ENCODE results near the gene PLCB1. TPM values are rescaled to one million over a fixed set of nuclear protein-coding genes. Genes with fewer than 3 reads are reported as not detected.

The PLCB1 gene
- total and polyA plus RNA-seq, 10 of the 15 experiments (the other 5 are each of a cell fraction or from before 2014, with no cell fraction given), result 0.05 to 5.3 (median 0.17) TPM; not detected in 1

GRCh38 chr20:8461186-8461585, 329.1 kb downstream of the PLCB1 start:
- Histone ChIP-seq H3K4me1 (ENCODE audit: control insufficient read depth, insufficient read depth, low read length) (no peaks in the 10 kb centered on the region), H4K20me1 (ENCODE audit: control insufficient read depth, insufficient read depth) (no peaks in the 10 kb centered on the region), H3K9me3 (replicated peaks; ENCODE audit: control insufficient read depth, insufficient read depth, low read length) (no peaks in the 10 kb centered on the region; the same call in 2 of the 3 replicates), H3K79me2 (ENCODE audit: control insufficient read depth, insufficient read depth, low read length) (no peaks in the 10 kb centered on the region), H3K27me3 (replicated peaks in 1 of 2; ENCODE audit: control insufficient read depth in 2 of 2, insufficient read depth in 2 of 2, low read length in 1 of 2) (no peaks in the 10 kb centered on the region), H3K36me3 (ENCODE audit: control insufficient read depth in 2 of 2, insufficient read depth in 2 of 2, low read length in 1 of 2) (no peaks in the 10 kb centered on the region), H2AFZ (ENCODE audit: control insufficient read depth, low read depth, low read length) (no peak overlapping the region), H3K4me2 (ENCODE audit: control insufficient read depth, insufficient read depth) (no peak overlapping the region), H3K4me3 (no peak overlapping the region), H3K27ac (ENCODE audit: control insufficient read depth, insufficient read depth) (no peak overlapping the region), H3K9ac (ENCODE audit: control insufficient read depth, insufficient read depth, low read length) (no peak overlapping the region)
- intact Hi-C loops (cut with micrococcal nuclease; ENCODE audit: unreplicated experiment) (no loop called here), in situ Hi-C loops (cut with MboI) (no loop called here)
- RAD21 ChIA-PET (ENCODE audit: unreplicated experiment), result no interaction called here
- POLR2A ChIA-PET, result no interaction called here
- TF ChIP-seq BMI1 (IDR thresholded peaks at IDR 0.05; ENCODE audit: borderline replicate concordance), result no peak
- no peak for TF ChIP-seq ZBTB40 (IDR thresholded peaks at IDR 0.05; ENCODE audit: borderline replicate concordance)
- TF ChIP-seq JUNB (IDR thresholded peaks at IDR 0.05), result no peak
- no peak for TF ChIP-seq E2F8 (IDR thresholded peaks at IDR 0.05; ENCODE audit: low read depth, partially characterized antibody)
- no peak for TF ChIP-seq CREB1 (IDR thresholded peaks at IDR 0.05; ENCODE audit: low read depth)
- DNase-seq (ENCODE audit: low read depth, low spot score) (no peak), FAIRE-seq (no peak), ATAC-seq (no peak)
- no TSS peak for BruUV-seq (replicated peaks)
- SMC1A ChIA-PET (ENCODE audit: uncharacterized antibody, unreplicated experiment), result interaction anchor here (1.4 to 3.3 kb wide), 2 partner anchors 8 to 73 kb away, joined by 3 to 11 read pairs; no protein-coding TSS in a partner anchor
- CTCF ChIA-PET, result interaction anchor here (0.7 to 1.3 kb wide), 2 partner anchors 155 to 212 kb away, joined by 3 read pairs; no protein-coding TSS in a partner anchor
